KOPT-K1 (cell line): Measurements from ENCODE around the gene PSD.
A peak's percentile ranks its signal among the peaks of the same experiment; 100 is the strongest.
"Not testable (repeated sequence)": the region's sequence is repeated elsewhere in the genome, so short reads cannot be mapped to it uniquely, and the experiment has no call there.

Experiments used
- H3K27ac ChIP-seq: fragments of 200-600 bp; sonication (generic); 2 replicates; pipeline ENCODE4 v1.5.1; 2016; ENCODE audit warnings: antibody characterized with exemption, mild to moderate bottlenecking, low read depth, low read length; ENCODE audit not compliant: poor library complexity, severe bottlenecking
- H3K36me3 ChIP-seq: fragments of 200-600 bp; sonication (generic); 2 replicates; pipeline ENCODE4 v1.5.1; 2017; ENCODE audit warnings: antibody characterized with exemption, mild to moderate bottlenecking, low read length, moderate library complexity; ENCODE audit not compliant: insufficient read depth
- H3K9me3 ChIP-seq: fragments of 200-600 bp; sonication (generic); 2 replicates; pipeline ENCODE4 v1.5.1; 2017; ENCODE audit warnings: antibody characterized with exemption, low read length, mild to moderate bottlenecking; ENCODE audit not compliant: insufficient read depth, poor library complexity, severe bottlenecking

Gene PSD

GRCh38 chr10:102418622-102419268 lies at the start of gene PSD:
TSS of gene PSD (minus strand) at chr10:102418785. CDS start at chr10:102417038, 1,747 bp downstream.
- H3K36me3 ChIP-seq, result peaks cover 11% of the 10 kb centered on the region
- no peaks in the 10 kb centered on the region for H3K9me3 ChIP-seq
- no peak within 1 kb of the TSS for H3K27ac ChIP-seq

DNA sequence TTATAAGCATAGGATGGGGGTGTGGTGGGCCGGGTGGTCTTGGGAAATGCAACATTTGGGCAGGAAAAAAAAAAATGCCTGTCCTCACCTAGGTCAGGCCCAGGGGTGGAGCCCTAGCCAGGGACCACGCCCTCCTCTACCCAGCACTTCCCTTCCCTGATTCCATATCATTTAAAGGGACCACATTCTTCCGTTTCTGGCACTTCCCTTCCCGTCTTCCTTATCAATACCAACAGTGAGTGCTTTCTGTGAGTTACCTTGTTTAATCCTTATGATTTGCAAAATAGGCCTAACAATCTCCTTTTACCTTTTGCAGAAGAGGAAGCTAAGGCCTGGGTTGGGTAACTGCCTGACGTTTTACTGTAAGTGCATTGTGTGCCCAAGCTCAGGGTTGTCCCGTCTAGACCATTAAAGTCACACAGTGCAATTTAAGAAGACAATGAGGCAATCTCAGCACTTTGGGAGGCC lies 49.4 kb upstream of the PSD start:
- H3K27ac ChIP-seq, result no peak overlapping the region
- peaks cover 6% of the 10 kb centered on the region; the same call in 1 of the 2 replicates for H3K36me3 ChIP-seq
- no peaks in the 10 kb centered on the region for H3K9me3 ChIP-seq

- Histone ChIP-seq H3K9me3 (no peaks in the 10 kb centered on the region), H3K36me3 (peaks cover 6% of the 10 kb centered on the region; the same call in 1 of the 2 replicates), H3K27ac (no peak overlapping the region)
Measured at GRCh38 chr10:102467318-102467717, 48.7 kb upstream of the PSD start.

GRCh38 chr10:102465466-102465865 lies 46.9 kb upstream of the PSD start:
- Histone ChIP-seq H3K36me3 (peaks cover 6% of the 10 kb centered on the region; the same call in 1 of the 2 replicates), H3K27ac (no peak overlapping the region), H3K9me3 (no peaks in the 10 kb centered on the region)

- no peaks in the 10 kb centered on the region for H3K9me3 ChIP-seq
- no peak overlapping the region for H3K27ac ChIP-seq
- H3K36me3 ChIP-seq, result 0 out of 2 replicates have a peak, but pooled peaks cover 5% of the 10 kb centered on the region
Measured at GRCh38 chr10:102463983-102464382, 45.4 kb upstream of the PSD start.

DNA sequence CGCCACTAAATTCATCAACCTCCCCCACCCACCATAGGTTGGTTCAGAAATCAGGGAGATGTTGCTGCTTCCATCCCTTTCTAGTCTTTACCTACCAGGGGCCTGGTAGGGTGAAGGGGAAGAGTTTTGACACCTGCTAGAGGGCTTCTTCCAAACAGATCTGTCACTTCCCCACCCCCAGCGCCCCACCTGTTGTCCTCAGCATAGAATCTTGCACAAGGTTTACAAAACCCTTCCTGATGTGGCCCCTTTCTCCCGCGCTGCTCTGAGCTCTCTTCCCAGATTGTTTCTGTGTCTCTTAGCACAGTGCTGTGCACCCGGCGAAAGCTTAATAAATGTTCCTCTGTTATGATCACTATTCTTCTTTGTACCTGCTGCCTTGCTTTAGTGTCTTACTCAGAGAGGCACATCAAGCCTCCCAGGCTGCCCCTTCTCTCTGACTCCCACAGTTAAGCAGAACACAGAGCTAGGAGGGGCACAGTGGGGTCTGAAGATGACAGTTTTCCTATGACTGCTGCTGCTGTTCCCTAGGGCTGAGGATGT lies 44.0 kb upstream of the PSD start:
- Histone ChIP-seq H3K27ac (no peak overlapping the region), H3K9me3 (no peaks in the 10 kb centered on the region), H3K36me3 (no peaks in the 10 kb centered on the region)

- Histone ChIP-seq H3K9me3 (no peaks in the 10 kb centered on the region), H3K27ac (peak overlapping the region; percentile 57), H3K36me3 (peaks cover 4% of the 10 kb centered on the region; the same call in 1 of the 2 replicates)
Measured at GRCh38 chr10:102461187-102462054, 42.8 kb upstream of the PSD start.

GRCh38 chr10:102460836-102461186 lies 42.2 kb upstream of the PSD start:
- Histone ChIP-seq H3K27ac (peak overlapping the region; percentile 57), H3K36me3 (peaks cover 10% of the 10 kb centered on the region), H3K9me3 (no peaks in the 10 kb centered on the region)

DNA sequence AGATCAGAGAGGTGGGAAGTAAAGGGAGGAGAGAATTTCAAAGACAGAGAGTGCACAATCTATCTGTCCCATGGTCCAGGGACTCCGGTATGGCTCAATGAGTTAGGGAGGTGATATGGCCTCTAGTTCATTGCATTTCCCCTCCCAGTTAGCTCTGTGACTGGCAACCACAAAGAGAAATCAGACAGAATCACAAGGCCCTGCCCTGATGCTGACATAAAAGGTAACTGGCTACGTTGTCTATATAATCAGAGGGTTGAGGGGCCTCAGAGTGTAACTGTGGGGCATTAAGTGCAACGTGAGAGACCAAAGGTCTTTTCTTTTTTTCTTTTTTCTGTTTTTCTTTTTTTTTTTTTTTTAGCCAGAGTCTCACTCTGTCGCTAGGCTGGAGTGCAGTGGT lies 40.1 kb upstream of the PSD start:
- no peak overlapping the region for H3K27ac ChIP-seq
- H3K9me3 ChIP-seq, result no peaks in the 10 kb centered on the region
- H3K36me3 ChIP-seq, result peaks cover 28% of the 10 kb centered on the region

GRCh38 chr10:102457591-102458150 lies 39.1 kb upstream of the PSD start:
- no peak overlapping the region for H3K27ac ChIP-seq
- no peaks in the 10 kb centered on the region for H3K9me3 ChIP-seq
- H3K36me3 ChIP-seq, result peaks cover 37% of the 10 kb centered on the region

DNA sequence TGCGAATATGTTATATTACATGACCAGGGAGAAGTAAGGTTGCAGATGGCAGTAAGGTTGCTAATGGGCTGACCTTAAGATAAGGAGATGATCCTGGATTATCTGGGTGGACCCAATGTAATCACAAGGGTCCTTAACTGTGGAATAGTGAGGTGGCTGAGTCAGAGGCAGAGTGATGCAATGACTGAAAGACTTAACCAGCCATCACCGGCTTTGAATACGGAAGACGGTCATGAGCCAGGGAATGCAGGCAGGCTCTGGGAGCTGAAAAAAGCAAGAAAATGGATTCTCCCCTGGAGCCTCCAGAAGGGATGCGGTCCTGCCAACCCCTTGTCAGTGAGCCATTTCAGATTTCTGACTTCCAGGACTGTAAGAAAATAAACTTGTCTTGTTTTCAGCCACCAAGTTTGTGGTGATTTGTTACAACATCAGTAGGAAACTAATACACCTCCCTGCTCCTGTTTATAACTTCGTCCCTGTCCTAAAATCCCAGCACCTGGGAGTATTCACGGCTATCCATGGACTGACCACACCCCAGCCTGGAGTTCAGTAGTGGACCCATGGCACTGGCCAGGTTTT lies 37.4 kb upstream of the PSD start:
- no peaks in the 10 kb centered on the region for H3K9me3 ChIP-seq
- peaks cover 51% of the 10 kb centered on the region for H3K36me3 ChIP-seq
- H3K27ac ChIP-seq, result no peak overlapping the region

DNA sequence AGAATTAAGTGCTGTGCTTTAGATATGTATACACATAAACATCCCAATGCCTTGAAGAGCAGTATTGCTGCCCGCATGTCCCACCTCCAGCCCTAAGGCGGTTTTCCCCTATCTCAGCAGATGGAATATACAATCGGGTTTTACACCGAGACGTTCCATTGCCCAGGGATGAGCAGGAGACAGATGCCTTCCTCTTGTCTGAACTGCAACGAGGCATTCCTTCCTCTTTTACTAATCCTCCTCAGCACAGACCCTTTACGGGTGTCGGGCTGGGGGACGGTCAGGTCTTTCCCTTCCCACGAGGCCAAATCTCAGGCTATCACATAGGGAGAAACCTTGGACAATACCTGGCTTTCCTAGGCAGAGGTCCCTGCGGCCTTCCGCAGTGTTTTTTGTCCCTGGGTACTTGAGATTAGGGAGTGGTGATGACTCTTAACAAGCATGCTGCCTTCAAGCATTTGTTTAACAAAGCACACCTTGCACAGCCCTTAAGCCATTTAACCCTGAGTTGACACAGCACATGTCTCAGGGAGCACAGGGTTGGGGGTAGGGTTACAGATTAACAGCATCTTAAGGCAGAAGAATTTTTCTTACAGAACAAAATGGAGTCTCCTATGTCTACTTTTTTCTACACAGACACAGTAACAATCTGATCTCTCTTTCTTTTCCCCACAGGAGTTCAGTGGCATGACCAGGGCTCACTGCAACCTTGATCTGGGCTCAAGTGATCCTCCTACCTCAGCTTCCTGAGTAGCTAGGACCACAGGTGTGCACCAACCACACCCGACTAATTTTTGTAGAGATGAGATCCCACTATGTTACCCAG lies 36.3 kb upstream of the PSD start:
- H3K9me3 ChIP-seq, H3K27ac ChIP-seq: not testable (repeated sequence)
- H3K36me3 ChIP-seq, result peaks cover 51% of the 10 kb centered on the region

DNA sequence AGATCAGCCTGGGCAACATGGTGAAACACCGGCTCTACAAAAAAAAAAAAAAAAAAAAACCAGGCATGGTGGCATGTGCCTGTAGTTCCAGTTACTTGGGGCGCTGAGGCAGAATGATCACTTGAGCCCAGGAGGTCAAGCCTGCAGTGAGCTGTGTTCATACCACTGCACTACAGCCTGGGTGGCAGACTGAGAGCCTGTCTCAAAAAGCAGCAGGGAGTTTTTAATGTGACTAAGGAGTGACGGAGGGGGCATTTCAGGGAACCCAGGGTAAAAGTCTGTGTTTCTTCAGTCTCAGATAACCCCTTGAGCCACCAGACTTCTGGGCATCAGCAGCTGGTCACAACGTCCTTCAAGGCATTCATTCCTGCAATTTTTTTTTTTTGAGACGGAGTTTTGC lies 34.9 kb upstream of the PSD start:
- H3K9me3 ChIP-seq, result no peaks in the 10 kb centered on the region
- peaks cover 51% of the 10 kb centered on the region for H3K36me3 ChIP-seq
- no peak overlapping the region for H3K27ac ChIP-seq

- H3K9me3 ChIP-seq, result no peaks in the 10 kb centered on the region
- peaks cover 51% of the 10 kb centered on the region for H3K36me3 ChIP-seq
- no peak overlapping the region for H3K27ac ChIP-seq
Measured at GRCh38 chr10:102452672-102453340, 34.2 kb upstream of the PSD start.
